HG02798 (cell line): ENCODE data around the gene MGAT5B.
A peak's percentile ranks its signal among the peaks of the same experiment; 100 is the strongest.
"Not testable (repeated sequence)": the region's sequence is repeated elsewhere in the genome, so short reads cannot be mapped to it uniquely, and the experiment has no call there.

Source experiments
- ATAC-seq: cut with Tn5 transposase; IDR thresholded peaks from one replicate; pipeline ENCODE4 v1.9.1; 2021; ENCODE audit warnings: mild to moderate bottlenecking; ENCODE audit not compliant: unreplicated experiment, poor library complexity

The MGAT5B gene

GRCh38 chr17:76844846-76845245 lies 23.4 kb upstream of the MGAT5B start:
- no peak for ATAC-seq

GRCh38 chr17:76845541-76846017 lies 22.6 kb upstream of the MGAT5B start:
- no peak for ATAC-seq

- no peak for ATAC-seq
These were observed 21.2 kb upstream of the MGAT5B start for GRCh38 chr17:76847031-76847430.

GRCh38 chr17:76848670-76849069 lies 19.5 kb upstream of the MGAT5B start:
- no peak for ATAC-seq

- not testable (repeated sequence) for ATAC-seq
These were observed 19.0 kb upstream of the MGAT5B start for GRCh38 chr17:76849160-76849559.

- no peak for ATAC-seq
These were observed 15.4 kb upstream of the MGAT5B start for GRCh38 chr17:76852843-76853242.

- no peak for ATAC-seq
These were observed 13.1 kb upstream of the MGAT5B start for GRCh38 chr17:76855105-76855504.

- no peak for ATAC-seq
These were observed 6.1 kb upstream of the MGAT5B start for GRCh38 chr17:76862079-76862478.

GRCh38 chr17:76862494-76862893 lies 5.7 kb upstream of the MGAT5B start:
- ATAC-seq = no peak

GRCh38 chr17:76864024-76864423 lies 4.2 kb upstream of the MGAT5B start:
- no peak for ATAC-seq

GRCh38 chr17:76865174-76865573 lies 3.0 kb upstream of the MGAT5B start:
- no peak for ATAC-seq

- no peak for ATAC-seq
These were observed 2.0 kb upstream of the MGAT5B start for GRCh38 chr17:76866203-76866602.

GRCh38 chr17:76866774-76867577 lies 1.2 kb upstream of the MGAT5B start:
- ATAC-seq = no peak

GRCh38 chr17:76867578-76868175 lies 527 bp upstream of the MGAT5B start:
- ATAC-seq = no peak

GRCh38 chr17:76868669-76869495 lies 678 bp downstream of the MGAT5B start:
- peak; percentile 9 for ATAC-seq

- no peak for ATAC-seq
These were observed 1.5 kb downstream of the MGAT5B start for GRCh38 chr17:76869496-76870376.

GRCh38 chr17:76870377-76870714 lies 2.1 kb downstream of the MGAT5B start:
- ATAC-seq = no peak

GRCh38 chr17:76871668-76872067 lies 3.5 kb downstream of the MGAT5B start:
- no peak for ATAC-seq

- no peak for ATAC-seq
These were observed 4.1 kb downstream of the MGAT5B start for GRCh38 chr17:76872221-76872873.

- no peak for ATAC-seq
These were observed 4.6 kb downstream of the MGAT5B start for GRCh38 chr17:76872874-76873221.
